Right ventricle myocardium superior (tissue), 1 donor: ENCODE measurements around the gene VPS52. TPM values are rescaled to one million over a fixed set of nuclear protein-coding genes. Genes with fewer than 3 reads are reported as not detected.

Experiments
- ATAC-seq: fragments of 200-7000 bp; cut with Tn5 transposase; one replicate; pipeline ENCODE4 v1.9.1; 2020; ENCODE audit warnings: mild to moderate bottlenecking; ENCODE audit not compliant: poor library complexity
- DNase-seq: peaks from one replicate; pipeline ENCODE4 v3.0.0-alpha.2; 2020
- intact Hi-C: fragments of 100-400 bp; cut with DNase I; formaldehyde crosslinking; loops from one replicate; pipeline ENCODE4 v1.11.2; 2022
- long read RNA-seq: library from polyadenylated mRNA; unstranded; transcript quantifications from one replicate; pipeline ENCODE4 v2.0.0, GENCODE V29; 2021
- total RNA-seq: library from RNA; stranded (reverse); fragmentation: NEBNext Ultra II Directional; extraction: Animal tissue kit (Norgen Biotek cat#: 25700); gene quantifications from one replicate; pipeline ENCODE4 v1.2.1, GENCODE V29; 2021
- donor health status: DM: no; HTN: yes; CAD: no; lungs with severe emphysema.

VPS52 gene, protein sequence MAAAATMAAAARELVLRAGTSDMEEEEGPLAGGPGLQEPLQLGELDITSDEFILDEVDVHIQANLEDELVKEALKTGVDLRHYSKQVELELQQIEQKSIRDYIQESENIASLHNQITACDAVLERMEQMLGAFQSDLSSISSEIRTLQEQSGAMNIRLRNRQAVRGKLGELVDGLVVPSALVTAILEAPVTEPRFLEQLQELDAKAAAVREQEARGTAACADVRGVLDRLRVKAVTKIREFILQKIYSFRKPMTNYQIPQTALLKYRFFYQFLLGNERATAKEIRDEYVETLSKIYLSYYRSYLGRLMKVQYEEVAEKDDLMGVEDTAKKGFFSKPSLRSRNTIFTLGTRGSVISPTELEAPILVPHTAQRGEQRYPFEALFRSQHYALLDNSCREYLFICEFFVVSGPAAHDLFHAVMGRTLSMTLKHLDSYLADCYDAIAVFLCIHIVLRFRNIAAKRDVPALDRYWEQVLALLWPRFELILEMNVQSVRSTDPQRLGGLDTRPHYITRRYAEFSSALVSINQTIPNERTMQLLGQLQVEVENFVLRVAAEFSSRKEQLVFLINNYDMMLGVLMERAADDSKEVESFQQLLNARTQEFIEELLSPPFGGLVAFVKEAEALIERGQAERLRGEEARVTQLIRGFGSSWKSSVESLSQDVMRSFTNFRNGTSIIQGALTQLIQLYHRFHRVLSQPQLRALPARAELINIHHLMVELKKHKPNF
- 30.4 TPM for total RNA-seq
- long read RNA-seq, transcript VPS52-212 (20 exons, 2,960 nt): major isoform, 53 of 72 reads
- long read RNA-seq, partial matches to known transcripts: 6 of 72 reads
- long read RNA-seq, other reads (novel, unspliced or antisense): 13 of 72 reads

DNA sequence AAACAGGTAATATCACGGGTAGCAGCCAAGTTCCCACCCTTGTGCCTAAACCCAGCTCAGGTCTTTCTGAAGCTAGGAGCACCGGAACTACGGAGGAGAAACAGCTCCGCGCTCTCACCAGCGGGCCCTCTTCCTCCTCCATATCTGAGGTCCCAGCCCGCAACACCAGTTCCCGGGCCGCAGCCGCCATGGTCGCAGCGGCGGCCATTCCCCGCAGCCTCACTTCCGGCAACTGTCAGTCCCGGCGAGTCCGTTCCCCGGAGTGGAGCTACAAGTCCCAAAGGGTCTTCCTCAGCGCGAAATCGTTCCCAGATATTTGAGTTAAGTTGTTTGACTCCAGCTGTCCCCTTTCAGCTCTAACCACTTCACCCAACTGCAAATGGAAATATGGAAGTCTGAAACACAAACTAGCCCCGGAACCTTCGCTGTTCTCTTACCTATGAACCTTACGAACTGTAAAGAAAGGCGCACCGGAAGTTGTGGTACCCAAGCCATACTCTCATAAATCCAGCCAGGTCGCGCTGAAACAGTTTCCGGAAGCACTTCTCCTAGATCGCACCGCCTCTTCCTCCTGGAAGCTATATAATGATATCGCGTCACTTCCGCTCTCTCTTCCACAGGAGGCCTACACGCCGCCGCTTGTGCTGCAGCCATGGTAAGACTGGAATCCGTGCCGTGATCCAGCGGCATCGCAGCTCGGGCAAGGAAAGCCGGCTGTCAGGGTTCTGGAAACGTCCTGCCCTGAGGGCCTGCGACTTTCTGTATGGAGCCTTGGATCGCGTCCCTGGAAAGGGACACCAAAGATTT, at the start of gene VPS52, which contains the start of gene RPS18:
Gene VPS52 (minus strand): TSS at position 409 of the 807 bp plus-strand sequence. CDS start 201 bp downstream, at position 208.
Gene RPS18 (plus strand): TSS at position 608 of the 807 bp plus-strand sequence. CDS start 45 bp downstream, at position 653.
- intact Hi-C loops: no loop called here
- ATAC-seq (peak; percentile 97), DNase-seq (peak; percentile 93)

- ATAC-seq: no peak
- intact Hi-C loops: no loop called here
- DNase-seq: no peak
Observed at GRCh38 chr6:33321227-33321626, 49.6 kb upstream of the VPS52 start.

DNA sequence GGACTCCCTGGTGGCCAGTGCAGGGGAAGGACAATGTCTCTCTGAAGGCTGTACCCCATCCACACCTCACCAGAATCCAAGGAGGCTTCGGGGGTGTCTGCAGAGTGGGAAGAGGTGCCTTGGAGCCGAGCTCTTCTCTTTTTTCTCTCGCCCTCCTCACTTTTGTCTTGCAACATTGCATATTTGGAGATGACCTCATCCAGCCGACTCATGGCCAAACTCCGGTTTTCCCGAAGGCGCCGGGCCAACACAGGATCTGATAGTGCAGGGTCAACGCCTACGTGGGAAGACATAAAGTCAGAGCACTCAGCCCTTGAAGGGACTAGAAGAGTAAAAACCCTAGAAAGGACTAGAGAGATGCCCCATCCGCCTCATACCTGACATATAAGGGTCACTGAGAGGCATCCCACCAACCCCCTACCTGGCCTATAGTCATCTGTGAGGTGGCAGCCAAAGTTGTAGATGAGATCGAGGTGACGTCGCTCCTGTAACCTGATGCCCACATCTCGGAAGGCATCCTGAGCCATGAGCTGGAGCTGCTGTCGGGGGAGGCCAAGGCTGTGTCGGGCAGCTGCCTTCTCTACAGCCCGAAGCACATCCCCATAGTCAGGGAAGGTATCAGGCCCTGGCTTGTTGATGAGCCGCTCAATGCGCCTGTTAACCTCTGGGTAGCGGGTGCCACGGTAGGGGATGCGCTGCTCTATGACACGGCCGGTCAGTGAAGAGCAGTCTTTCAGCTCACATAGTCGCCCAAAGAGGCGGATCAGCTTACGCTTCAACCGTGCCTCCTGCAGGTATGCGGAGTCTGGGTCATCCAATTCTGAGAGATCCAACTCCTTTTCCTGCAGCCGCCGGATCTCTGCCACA, 48.9 kb upstream of the VPS52 start:
- intact Hi-C loops: no loop called here
- peak; percentile 79 for DNase-seq
- ATAC-seq: no peak

- intact Hi-C loops: no loop called here
- DNase-seq (no peak), ATAC-seq (no peak)
Observed at GRCh38 chr6:33319939-33320314, 48.3 kb upstream of the VPS52 start.

GRCh38 chr6:33318426-33319073, 46.9 kb upstream of the VPS52 start:
- intact Hi-C loops: no loop called here
- ATAC-seq (no peak), DNase-seq (no peak)

DNA sequence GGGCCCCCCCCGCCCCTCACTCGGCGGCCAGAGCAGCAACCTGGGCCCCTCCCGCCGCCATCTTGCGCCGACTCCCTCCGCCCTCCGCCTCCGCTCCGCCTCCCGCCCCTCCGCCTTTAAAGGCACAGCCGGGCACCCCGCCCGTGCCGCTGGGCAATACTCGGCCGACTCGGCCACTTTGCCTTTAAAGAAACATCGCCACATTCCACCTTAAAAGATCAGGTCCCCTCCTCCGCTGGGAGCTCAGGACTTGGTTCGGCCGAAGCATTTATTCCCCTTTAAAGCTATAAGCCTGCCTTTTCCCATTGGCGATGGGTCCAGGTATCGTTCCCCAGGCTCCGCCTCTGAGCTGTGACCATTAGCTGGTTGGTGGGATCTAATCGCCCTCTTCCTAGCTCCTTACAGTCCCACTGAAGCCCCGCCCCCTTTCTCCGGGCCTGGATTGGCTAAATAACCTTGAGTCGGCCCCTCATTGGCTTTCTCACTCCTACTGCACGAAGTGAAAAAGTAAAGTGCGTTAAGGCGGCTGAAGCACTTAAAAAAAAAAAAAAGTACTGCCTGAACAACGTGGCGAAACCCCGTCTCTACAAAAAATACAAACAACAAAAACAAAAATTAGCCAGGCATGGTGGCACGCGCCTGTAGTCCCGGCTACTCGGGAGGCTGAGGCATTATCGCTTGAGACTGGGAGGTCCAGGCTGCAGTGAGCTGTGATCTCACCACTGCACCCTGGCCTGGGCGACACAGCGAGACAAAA, 46.2 kb upstream of the VPS52 start, which contains the start of gene ZBTB22:
Gene ZBTB22 (minus strand): TSS at position 76 of the 757 bp plus-strand sequence. CDS start 828 bp downstream, outside the sequence.
- peak; percentile 100 for DNase-seq
- ATAC-seq: peak; percentile 78
- intact Hi-C loops: no loop called here

DNA sequence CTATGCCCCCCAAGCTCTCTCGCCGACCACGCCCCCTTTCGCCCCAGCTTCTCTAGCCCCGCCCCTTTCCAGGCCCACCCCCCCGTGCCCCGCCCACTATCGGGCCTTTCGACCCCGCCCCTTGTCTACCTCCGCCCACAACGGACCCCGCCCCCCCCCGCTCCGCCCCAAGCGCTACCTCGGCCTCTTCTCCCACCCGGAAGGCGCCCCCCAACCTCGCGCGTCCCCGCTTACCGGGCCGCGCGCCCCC, 45.7 kb upstream of the VPS52 start:
- DNase-seq (peak; percentile 66), ATAC-seq (peak; percentile 17)
- intact Hi-C loops: no loop called here

GRCh38 chr6:33316603-33317418, 45.1 kb upstream of the VPS52 start:
- DNase-seq (peak; percentile 65), ATAC-seq (no peak)
- intact Hi-C loops: no loop called here

DNA sequence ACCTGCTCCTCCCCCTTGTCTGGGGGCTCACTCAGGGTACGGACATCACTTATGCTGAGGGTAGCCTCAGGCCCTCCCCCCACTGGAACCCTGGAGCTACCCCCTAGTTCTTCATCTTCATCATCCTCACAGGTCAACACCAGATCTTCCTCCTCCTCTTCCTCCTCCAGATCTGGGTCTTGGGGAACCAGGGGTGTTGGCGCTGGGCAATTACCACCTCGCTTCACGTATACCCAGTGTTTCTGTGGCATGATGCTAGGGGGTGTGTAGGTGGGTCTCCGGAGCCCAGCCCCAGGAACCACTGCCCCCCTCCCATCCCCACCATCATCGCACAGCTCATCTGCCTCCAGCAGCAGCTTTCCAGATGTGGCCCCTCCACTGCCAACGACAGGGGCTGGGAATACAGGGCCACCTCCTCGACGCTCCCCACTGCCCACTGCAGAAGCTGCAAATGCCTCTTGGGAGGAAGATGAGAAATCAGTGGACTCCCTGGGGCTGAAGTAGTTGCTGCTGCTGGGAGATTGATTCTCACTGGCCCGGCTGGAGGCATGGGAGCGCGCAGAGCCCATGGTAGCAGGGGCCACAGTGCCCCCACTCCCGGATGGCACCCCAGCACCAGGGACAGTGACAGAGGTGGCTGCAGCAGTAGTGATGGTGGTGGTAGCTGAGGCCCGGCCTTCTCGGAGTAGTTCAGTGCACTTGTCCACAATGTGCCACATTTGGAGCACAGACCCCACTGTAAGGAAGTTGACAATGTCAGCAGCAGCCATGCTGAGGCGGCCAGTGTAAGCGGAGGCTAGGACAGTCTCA, 44.3 kb upstream of the VPS52 start:
- DNase-seq (no peak), ATAC-seq (no peak)
- intact Hi-C loops: no loop called here

DNA sequence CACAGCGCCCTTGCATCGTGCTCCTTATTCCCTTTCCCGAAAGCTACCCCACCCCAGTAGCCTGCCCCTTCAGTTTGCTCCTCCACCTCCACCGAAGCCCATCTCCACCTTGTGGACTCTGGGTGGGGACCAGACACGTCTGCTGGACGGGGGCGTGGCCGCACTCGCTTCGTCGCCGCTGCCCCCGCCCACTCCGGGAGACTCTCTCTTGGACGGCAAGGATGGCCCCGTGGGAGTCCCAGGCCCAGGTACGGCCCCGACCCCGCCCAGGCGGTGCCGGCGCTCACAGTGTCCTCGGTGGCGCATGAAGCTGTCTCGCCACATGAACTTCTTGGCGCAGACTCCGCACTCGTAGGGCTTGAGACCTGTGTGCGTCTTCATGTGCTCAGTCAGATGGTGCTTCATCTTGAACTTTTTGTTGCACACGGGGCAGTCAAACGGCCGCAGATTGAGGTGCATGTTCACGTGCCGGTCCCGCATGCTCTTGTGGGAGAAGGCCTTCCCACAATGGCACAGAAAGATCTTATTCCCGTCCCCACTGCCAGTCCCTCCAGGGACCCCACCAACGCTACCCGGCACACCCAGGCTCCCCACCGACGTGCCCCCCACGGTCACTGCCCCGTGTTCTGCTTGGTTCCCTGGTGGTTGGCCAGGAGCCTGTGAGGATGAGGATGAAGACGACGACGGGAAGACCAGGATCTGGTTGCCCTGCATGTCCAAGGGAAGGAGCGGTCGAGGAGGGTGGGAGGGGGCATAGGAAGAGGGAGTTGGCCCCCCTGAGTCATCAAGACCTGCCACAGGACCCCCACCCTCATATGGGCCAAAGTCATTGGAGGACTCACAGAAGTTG, 43.5 kb upstream of the VPS52 start:
- peak; percentile 65 for DNase-seq
- ATAC-seq: no peak
- intact Hi-C loops: no loop called here

- peak; percentile 8 for ATAC-seq
- intact Hi-C loops: no loop called here
Observed at GRCh38 chr6:33314515-33314942, 42.9 kb upstream of the VPS52 start.

DNA sequence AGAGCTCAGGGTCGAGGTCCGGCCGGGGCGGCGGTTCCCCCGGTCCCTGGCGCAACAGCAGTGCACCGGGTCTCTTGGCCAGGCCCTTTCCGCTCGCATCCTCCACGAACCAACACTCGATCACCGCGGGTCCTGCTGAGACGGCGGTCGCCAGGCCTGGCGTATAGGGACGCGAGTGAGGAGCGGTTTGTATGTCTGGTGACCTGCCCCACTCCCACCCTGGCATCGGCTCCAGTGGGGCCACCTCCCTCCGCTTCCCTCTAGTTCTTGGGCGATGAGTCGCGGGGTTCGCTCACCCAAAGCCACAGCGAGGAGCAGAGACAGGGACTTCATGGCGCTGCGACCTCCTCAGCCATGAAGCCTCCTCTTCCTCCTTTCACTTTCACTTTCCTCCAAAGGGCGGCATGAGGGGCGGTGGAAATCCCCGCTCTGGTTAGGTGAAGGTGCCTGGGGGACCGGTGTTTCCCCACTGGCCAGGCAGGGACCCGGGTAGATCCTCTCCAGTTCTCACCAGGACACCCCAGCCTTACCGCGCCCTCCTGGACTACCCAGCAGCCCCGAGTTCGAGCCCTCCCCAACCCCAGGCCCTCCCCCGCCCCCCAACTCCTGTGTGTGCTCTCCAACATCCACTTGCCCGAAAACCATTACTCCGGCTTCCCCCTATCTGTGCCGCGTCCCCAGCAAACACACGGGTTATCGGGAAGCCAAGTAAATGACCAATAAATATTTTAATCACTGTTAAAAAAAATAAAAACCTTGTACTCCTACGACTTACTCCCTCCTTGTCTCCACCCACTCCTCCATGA, 42.2 kb upstream of the VPS52 start, which contains the start of gene TAPBP:
Gene TAPBP (minus strand): TSS at position 370 of the 806 bp plus-strand sequence. CDS start 37 bp downstream, at position 333.
- DNase-seq (peak; percentile 73), ATAC-seq (peak; percentile 34)
- intact Hi-C loops: no loop called here

More at GRCh38 chr6:33314515-33314942, 42.9 kb upstream of the VPS52 start:
- DNase-seq: peak; percentile 64

DNA sequence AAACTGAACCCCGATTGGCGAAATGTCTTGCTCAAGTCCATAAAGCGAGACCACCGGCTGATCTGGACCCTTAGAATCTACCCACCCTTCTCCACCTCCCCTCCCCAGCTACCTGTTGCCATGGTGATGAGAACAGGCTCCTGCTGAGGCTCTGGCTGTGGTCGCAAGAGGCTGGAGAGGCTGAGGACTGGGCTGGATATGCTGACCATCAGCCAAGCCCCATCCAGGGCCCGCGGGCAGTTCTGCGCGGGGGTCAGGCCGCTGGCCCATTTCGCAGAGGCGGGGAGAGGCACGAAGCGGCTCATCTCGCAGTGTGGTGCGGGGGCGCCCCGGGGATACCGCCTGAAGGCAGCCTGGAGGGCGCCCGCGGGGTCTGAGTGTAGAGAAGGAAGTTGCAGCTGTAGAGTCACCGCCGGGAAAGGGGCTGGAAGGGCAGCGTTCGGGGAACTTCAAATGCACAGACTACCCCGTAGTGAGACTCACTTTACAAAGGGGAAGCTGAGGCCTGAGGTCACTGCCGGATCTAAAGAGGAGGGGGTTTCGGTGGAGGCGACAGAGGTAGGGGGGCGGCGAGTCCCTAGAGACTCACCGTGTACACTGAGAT, 41.5 kb upstream of the VPS52 start:
- ATAC-seq (peak; percentile 8), DNase-seq (no peak)
- intact Hi-C loops: no loop called here
